ENCODE measurements around the gene RDX. TPM values are rescaled to one million over a fixed set of nuclear protein-coding genes. Genes with fewer than 3 reads are reported as not detected.

The RDX gene
- total and polyA plus RNA-seq, 10 of the 15 experiments (the other 5 are each of a cell fraction or from before 2014, with no cell fraction given), result 24.6 to 62.2 (median 47.8) TPM

GRCh38 chr11:110262072-110262403 lies 34.4 kb downstream of the RDX start (continued):
- TF ChIP-seq SMC3 (IDR thresholded peaks at IDR 0.05; ENCODE audit: borderline replicate concordance, low read length) (no peak), TARDBP (IDR thresholded peaks at IDR 0.05; ENCODE audit: borderline replicate concordance) (no peak)

GRCh38 chr11:110261195-110262071 lies 35.0 kb downstream of the RDX start:
- DNase-seq (ENCODE audit: low read depth, low spot score) (no peak), ATAC-seq (no peak), FAIRE-seq (no peak)
- BruUV-seq (replicated peaks), result TSS peak; percentile 5
- SMC1A ChIA-PET (ENCODE audit: uncharacterized antibody, unreplicated experiment), result interaction anchor here (0.8 kb wide), 1 partner anchor 32 kb away, joined by 3 read pairs; no protein-coding TSS in a partner anchor
- peaks cover 0 to 15% of the 10 kb centered on the region in 2 experiments; a peak in 3 of 4 replicates for H3K36me3 ChIP-seq (ENCODE audit: control insufficient read depth in 2 of 2, insufficient read depth in 2 of 2, low read length in 1 of 2)
- in situ Hi-C loops (cut with MboI) (no loop called here), intact Hi-C loops (cut with micrococcal nuclease; ENCODE audit: unreplicated experiment) (no loop called here)
- H3K27me3 ChIP-seq (replicated peaks in 1 of 2; ENCODE audit: control insufficient read depth in 2 of 2, insufficient read depth in 2 of 2, low read length in 1 of 2), result no peaks in the 10 kb centered on the region
- no peaks in the 10 kb centered on the region for H3K9me3 ChIP-seq (replicated peaks; ENCODE audit: control insufficient read depth, insufficient read depth, low read length)
- H2AFZ ChIP-seq (ENCODE audit: control insufficient read depth, low read depth, low read length), result no peak overlapping the region
- H3K27ac ChIP-seq (ENCODE audit: control insufficient read depth, insufficient read depth), result no peak overlapping the region
- POLR2A ChIA-PET, result no interaction called here
- no peaks in the 10 kb centered on the region; the same call in 1 of the 2 replicates for H3K79me2 ChIP-seq (ENCODE audit: control insufficient read depth, insufficient read depth, low read length)
- H3K4me3 ChIP-seq, result no peak overlapping the region
- CTCF ChIA-PET, result no interaction called here
- H3K9ac ChIP-seq (ENCODE audit: control insufficient read depth, insufficient read depth, low read length), result no peak overlapping the region
- no peaks in the 10 kb centered on the region for H4K20me1 ChIP-seq (ENCODE audit: control insufficient read depth, insufficient read depth)
- RAD21 ChIA-PET (ENCODE audit: unreplicated experiment), result no interaction called here
- TF ChIP-seq NFXL1 (IDR thresholded peaks at IDR 0.05; ENCODE audit: borderline replicate concordance), result no peak
- TF ChIP-seq RAD51 (IDR thresholded peaks at IDR 0.05), result no peak
- WGBS (ENCODE audit: insufficient coverage, insufficient replicate concordance, low lambda C conversion rate, missing lambda C conversion rate), result 77% methylated on average over 2 of the region's 2 CpGs
- H3K4me1 ChIP-seq (ENCODE audit: control insufficient read depth, insufficient read depth, low read length), result no peaks in the 10 kb centered on the region
- H3K4me2 ChIP-seq (ENCODE audit: control insufficient read depth, insufficient read depth), result no peak overlapping the region

GRCh38 chr11:110253525-110253924 lies 42.9 kb downstream of the RDX start:
- in situ Hi-C loops (cut with MboI) (no loop called here), intact Hi-C loops (cut with micrococcal nuclease; ENCODE audit: unreplicated experiment) (no loop called here)
- Histone ChIP-seq H3K79me2 (ENCODE audit: control insufficient read depth, insufficient read depth, low read length) (no peaks in the 10 kb centered on the region), H3K27ac (ENCODE audit: control insufficient read depth, insufficient read depth) (no peak overlapping the region), H3K4me3 (no peak overlapping the region), H3K4me2 (ENCODE audit: control insufficient read depth, insufficient read depth) (no peak overlapping the region), H3K36me3 (ENCODE audit: control insufficient read depth in 2 of 2, insufficient read depth in 2 of 2, low read length in 1 of 2) (peaks cover 11 to 24% of the 10 kb centered on the region in 2 experiments), H3K27me3 (replicated peaks in 1 of 2; ENCODE audit: control insufficient read depth in 2 of 2, insufficient read depth in 2 of 2, low read length in 1 of 2) (no peaks in the 10 kb centered on the region), H3K9me3 (replicated peaks; ENCODE audit: control insufficient read depth, insufficient read depth, low read length) (no peaks in the 10 kb centered on the region), H3K4me1 (ENCODE audit: control insufficient read depth, insufficient read depth, low read length) (no peaks in the 10 kb centered on the region), H2AFZ (ENCODE audit: control insufficient read depth, low read depth, low read length) (no peak overlapping the region), H4K20me1 (ENCODE audit: control insufficient read depth, insufficient read depth) (no peaks in the 10 kb centered on the region), H3K9ac (ENCODE audit: control insufficient read depth, insufficient read depth, low read length) (no peak overlapping the region)
- BruUV-seq (replicated peaks), result no TSS peak
- ChIA-PET SMC1A (ENCODE audit: uncharacterized antibody, unreplicated experiment) (no interaction called here), POLR2A (interaction anchor here (0.6 kb wide), 1 partner anchor 51 kb away, joined by 4 read pairs; no protein-coding TSS in a partner anchor), CTCF (no interaction called here), RAD21 (ENCODE audit: unreplicated experiment) (no interaction called here)
- WGBS (ENCODE audit: insufficient coverage, insufficient replicate concordance, low lambda C conversion rate, missing lambda C conversion rate), result 36% methylated on average over 3 of the region's 3 CpGs
- TF ChIP-seq NBN (IDR thresholded peaks at IDR 0.05), result no peak
- peak; percentile 75 for TF ChIP-seq JUNB (IDR thresholded peaks at IDR 0.05)
- TF ChIP-seq ATF2 (IDR thresholded peaks at IDR 0.05; ENCODE audit: low read length), result no peak
- ATAC-seq (no peak), DNase-seq (ENCODE audit: low read depth, low spot score) (no peak), FAIRE-seq (no peak)
